Tibial nerve (tissue), 4 donors: ENCODE results near the gene DNAAF5. TPM values are rescaled to one million over a fixed set of nuclear protein-coding genes. Genes with fewer than 3 reads are reported as not detected.

ENCODE experiments used
- DNase-seq, 2 donors: peaks; one replicate each; pipeline ENCODE4 v3.0.0-alpha.2; 2019; ENCODE audit warnings: low spot score in 2 of 2
- H3K27ac ChIP-seq, 4 donors: fragments of 200-600 bp; sonication (generic) in 3 of 4; one replicate each; pipeline ENCODE4 v1.5.1; 2017 to 2019; ENCODE audit warnings: mild to moderate bottlenecking in 1 of 4
- H3K27me3 ChIP-seq, 2 donors: fragments of 200-600 bp; sonication (generic) in 1 of 2; one replicate each; pipeline versions ENCODE4 v1.5.1 to v1.6.0; 2017 to 2019
- H3K36me3 ChIP-seq, 3 donors: fragments of 200-600 bp; sonication (generic); one replicate each; pipeline ENCODE4 v1.5.1; 2018 to 2019
- H3K4me1 ChIP-seq, 4 donors: fragments of 200-600 bp; sonication (generic) in 3 of 4; one replicate each; pipeline ENCODE4 v1.5.1; 2017 to 2019
- H3K4me3 ChIP-seq, 4 donors: fragments of 200-600 bp; sonication (generic) in 3 of 4; one replicate each; pipeline ENCODE4 v1.5.1; 2017 to 2019; ENCODE audit warnings: mild to moderate bottlenecking in 1 of 4, moderate library complexity in 1 of 4
- H3K9me3 ChIP-seq, 4 donors: fragments of 200-600 bp; sonication (generic) in 3 of 4; one replicate each; pipeline ENCODE4 v1.5.1; 2017 to 2019
- CTCF ChIP-seq, 5 experiments: fragments of 200-600 bp in 3 of 5; fragments of 450-650 bp in 2 of 5; sonication (generic) in 3 of 5; IDR thresholded peaks; one replicate each; pipeline ENCODE4 v1.5.1; 2016 to 2019; ENCODE audit warnings: antibody characterized with exemption in 5 of 5, mild to moderate bottlenecking in 3 of 5, moderate library complexity in 2 of 5
- EP300 ChIP-seq, 2 donors: sonication (generic); formaldehyde crosslinking; IDR thresholded peaks; one replicate each; pipeline ENCODE4 v1.6.1; 2017; ENCODE audit warnings: antibody characterized with exemption in 2 of 2, mild to moderate bottlenecking in 1 of 2
- POLR2A ChIP-seq, 2 donors: fragments of 450-650 bp; IDR thresholded peaks; one replicate each; pipeline ENCODE4 v1.6.1; 2017; ENCODE audit warnings: antibody characterized with exemption in 2 of 2, mild to moderate bottlenecking in 2 of 2, moderate library complexity in 2 of 2
- WGBS, 2 donors: methylation state at CpG; one replicate each; pipeline ENCODE4 v1.1.5; 2018; 5-methylcytosine and 5-hydroxymethylcytosine counted together
- total RNA-seq, 4 donors: library from RNA; depleted of rRNA; stranded (reverse); fragments of >200 nt; gene quantifications; one replicate each; pipeline ENCODE4 v1.1.0, GENCODE V29; 2016

Gene DNAAF5
- total RNA-seq, 4 donors from 2014 or later: 26.0 to 56.7 (median 41.6) TPM

GRCh38 chr7:780081-780480 lies 53.6 kb downstream of the DNAAF5 start:
- H3K4me1 ChIP-seq: peaks cover 0 to 17% (median 3%) of the 10 kb centered on the region in 4 donors
- no peak for TF ChIP-seq CTCF (IDR thresholded peaks at IDR 0.05)
- TF ChIP-seq EP300 (IDR thresholded peaks at IDR 0.05): no peak
- no peak for TF ChIP-seq POLR2A (IDR thresholded peaks at IDR 0.05)
- H3K27me3 ChIP-seq: no peaks in the 10 kb centered on the region
- H3K9me3 ChIP-seq: no peaks in the 10 kb centered on the region
- H3K36me3 ChIP-seq: peaks cover 0 to 82% (median 3%) of the 10 kb centered on the region in 3 donors
- H3K4me3 ChIP-seq: no peak overlapping the region
- DNase-seq: no peak
- no peak overlapping the region for H3K27ac ChIP-seq
- WGBS, 2 donors: 65 to 68% methylated on average over 8 to 14 of the region's 14 CpGs

GRCh38 chr7:780516-780915 lies 54.0 kb downstream of the DNAAF5 start:
- H3K27ac ChIP-seq: no peak overlapping the region
- H3K36me3 ChIP-seq: peaks cover 0 to 82% (median 3%) of the 10 kb centered on the region in 3 donors
- H3K9me3 ChIP-seq: no peaks in the 10 kb centered on the region
- WGBS, 2 donors: 77 to 86% methylated on average over 10 of the region's 10 CpGs
- H3K4me3 ChIP-seq: no peak overlapping the region
- no peaks in the 10 kb centered on the region for H3K27me3 ChIP-seq
- TF ChIP-seq POLR2A (IDR thresholded peaks at IDR 0.05) (no peak), EP300 (IDR thresholded peaks at IDR 0.05) (no peak), CTCF (IDR thresholded peaks at IDR 0.05) (no peak)
- H3K4me1 ChIP-seq: peaks cover 0 to 17% (median 3%) of the 10 kb centered on the region in 4 donors
- DNase-seq: no peak

- Histone ChIP-seq H3K9me3 (no peaks in the 10 kb centered on the region), H3K36me3 (peaks cover 0 to 79% (median 3%) of the 10 kb centered on the region in 3 donors), H3K27me3 (no peaks in the 10 kb centered on the region), H3K27ac (peak overlapping the region in 1 of 4 donors; percentile 54), H3K4me1 (peaks cover 0 to 20% (median 3%) of the 10 kb centered on the region in 4 donors), H3K4me3 (no peak overlapping the region)
- no peak for TF ChIP-seq CTCF (IDR thresholded peaks at IDR 0.05)
- TF ChIP-seq POLR2A (IDR thresholded peaks at IDR 0.05): no peak
- no peak for TF ChIP-seq EP300 (IDR thresholded peaks at IDR 0.05)
- no peak for DNase-seq
- WGBS, 2 donors: 65 to 71% methylated on average over 23 of the region's 23 CpGs
Measured at GRCh38 chr7:781186-781849, 54.8 kb downstream of the DNAAF5 start.

GRCh38 chr7:781936-782529 lies 55.5 kb downstream of the DNAAF5 start:
- no peak overlapping the region for H3K4me3 ChIP-seq
- H3K27ac ChIP-seq: peak overlapping the region in 1 of 4 donors; percentile 54
- WGBS, 2 donors: 93 to 95% methylated on average over 80 of the region's 80 CpGs
- DNase-seq: no peak
- peaks cover 0 to 24% (median 3%) of the 10 kb centered on the region in 4 donors for H3K4me1 ChIP-seq
- no peaks in the 10 kb centered on the region for H3K9me3 ChIP-seq
- no peak for TF ChIP-seq EP300 (IDR thresholded peaks at IDR 0.05)
- TF ChIP-seq CTCF (IDR thresholded peaks at IDR 0.05): no peak
- no peaks in the 10 kb centered on the region for H3K27me3 ChIP-seq
- H3K36me3 ChIP-seq: peaks cover 0 to 73% (median 3%) of the 10 kb centered on the region in 3 donors

- no peak overlapping the region for H3K27ac ChIP-seq
- H3K27me3 ChIP-seq: no peaks in the 10 kb centered on the region
- DNase-seq: no peak
- no peak overlapping the region for H3K4me3 ChIP-seq
- TF ChIP-seq EP300 (IDR thresholded peaks at IDR 0.05) (no peak), POLR2A (IDR thresholded peaks at IDR 0.05) (no peak), CTCF (IDR thresholded peaks at IDR 0.05) (no peak)
- no peaks in the 10 kb centered on the region for H3K9me3 ChIP-seq
- peaks cover 0 to 73% (median 3%) of the 10 kb centered on the region in 3 donors for H3K36me3 ChIP-seq
- peaks cover 0 to 24% (median 3%) of the 10 kb centered on the region in 4 donors for H3K4me1 ChIP-seq
- 92 to 93% methylated on average over 47 to 56 of the region's 56 CpGs for WGBS, 2 donors
Measured at GRCh38 chr7:782718-783449, 56.4 kb downstream of the DNAAF5 start.
